ENCODE results near the gene HMOX2. TPM values are rescaled to one million over a fixed set of nuclear protein-coding genes. Genes with fewer than 3 reads are reported as not detected.

HMOX2 gene
- total RNA-seq, 1 experiment from 2014 or later: 42.6 TPM

DNA sequence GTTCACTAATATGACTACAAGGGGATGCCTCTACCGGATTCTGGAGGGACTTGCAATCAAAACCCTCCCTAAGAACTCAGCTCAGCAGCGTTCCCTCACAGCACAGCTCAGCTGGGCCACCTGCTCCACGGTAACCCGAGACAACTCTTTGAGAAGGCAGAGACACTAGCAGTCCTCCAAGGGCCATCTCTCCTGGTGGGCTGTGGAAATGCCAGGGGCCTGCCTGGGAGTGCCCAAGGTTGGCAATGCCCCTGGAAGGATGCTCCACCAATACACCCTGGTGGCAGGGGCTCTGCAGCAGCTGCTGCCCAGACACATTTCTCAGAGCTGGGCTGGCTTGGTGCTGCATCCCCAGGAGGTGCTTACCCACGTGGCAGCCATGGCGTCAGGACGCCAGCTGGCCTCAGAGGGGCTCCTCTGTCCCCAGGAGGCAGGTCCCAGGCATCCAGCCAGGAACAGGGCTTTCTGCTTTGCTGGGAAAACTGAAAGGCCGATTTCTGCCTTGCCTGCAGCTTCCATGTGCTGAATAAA, 45.9 kb downstream of the HMOX2 start (continued):
- TF ChIP-seq TP53 (CRISPR knock-in tag; IDR thresholded peaks at IDR 0.05) (no peak), NR2C2 (CRISPR knock-in tag; IDR thresholded peaks at IDR 0.05) (no peak)

DNA sequence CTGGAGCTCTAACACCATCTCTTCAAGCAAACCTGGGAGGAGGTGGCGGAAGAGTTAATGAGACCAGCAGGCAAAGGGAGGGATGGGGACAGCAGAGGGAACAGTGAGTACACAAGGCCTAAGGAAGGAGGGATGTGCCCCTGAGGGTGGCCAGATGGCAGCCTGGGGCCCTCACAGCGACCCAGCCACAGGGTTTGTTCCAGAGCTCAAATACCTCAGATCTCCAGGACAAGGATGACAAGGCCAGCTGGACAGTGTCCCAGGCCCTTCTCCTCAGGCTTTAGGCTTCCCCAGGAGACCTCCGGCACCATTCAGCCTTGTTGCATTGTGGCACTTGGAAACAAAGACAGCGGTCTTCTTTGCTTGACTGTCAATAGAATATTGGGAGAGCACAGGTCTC, 47.5 kb downstream of the HMOX2 start:
- no peak for TF ChIP-seq SMAD3 (CRISPR knock-in tag; IDR thresholded peaks at IDR 0.05; ENCODE audit: borderline replicate concordance)
- TF ChIP-seq, protein P1, sequence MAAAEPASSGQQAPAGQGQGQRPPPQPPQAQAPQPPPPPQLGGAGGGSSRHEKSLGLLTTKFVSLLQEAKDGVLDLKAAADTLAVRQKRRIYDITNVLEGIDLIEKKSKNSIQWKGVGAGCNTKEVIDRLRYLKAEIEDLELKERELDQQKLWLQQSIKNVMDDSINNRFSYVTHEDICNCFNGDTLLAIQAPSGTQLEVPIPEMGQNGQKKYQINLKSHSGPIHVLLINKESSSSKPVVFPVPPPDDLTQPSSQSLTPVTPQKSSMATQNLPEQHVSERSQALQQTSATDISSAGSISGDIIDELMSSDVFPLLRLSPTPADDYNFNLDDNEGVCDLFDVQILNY (CRISPR knock-in tag; IDR thresholded peaks at IDR 0.05): no peak
- no peak for TF ChIP-seq SMAD4 (CRISPR knock-in tag; IDR thresholded peaks at IDR 0.05)
- TF ChIP-seq, protein P2, sequence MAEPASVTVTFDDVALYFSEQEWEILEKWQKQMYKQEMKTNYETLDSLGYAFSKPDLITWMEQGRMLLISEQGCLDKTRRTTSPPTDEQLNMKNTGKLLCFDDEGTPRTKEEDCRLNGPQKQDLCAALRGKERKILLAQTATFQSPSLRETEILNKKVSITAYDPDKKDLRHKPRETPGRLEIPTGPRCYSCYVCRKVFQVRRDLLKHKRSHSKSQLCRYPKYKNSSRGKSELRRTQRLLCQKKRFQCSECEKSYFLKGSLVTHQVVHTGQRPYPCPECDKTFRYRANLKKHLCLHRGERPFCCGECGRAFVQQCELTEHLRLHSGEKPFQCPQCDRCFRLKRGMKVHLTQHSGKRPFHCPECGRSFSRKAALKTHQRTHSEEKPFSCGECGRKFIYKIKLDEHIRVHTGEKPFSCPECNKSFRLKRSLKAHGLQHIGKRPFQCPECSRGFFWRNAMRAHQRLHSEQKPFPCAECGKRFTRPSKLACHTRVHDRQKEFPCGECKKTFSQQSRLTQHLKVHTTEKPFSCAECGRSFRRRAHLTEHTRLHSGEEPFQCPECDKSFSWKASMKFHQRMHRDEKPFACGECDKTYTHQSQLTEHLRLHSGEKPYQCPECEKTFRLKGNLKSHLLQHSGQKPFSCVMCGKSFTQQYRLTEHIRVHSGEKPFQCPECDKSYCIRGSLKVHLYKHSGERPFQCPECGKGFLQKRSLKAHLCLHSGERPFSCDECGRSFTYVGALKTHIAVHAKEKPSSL (CRISPR knock-in tag; conservative IDR thresholded peaks at IDR 0.05): no peak
- no peak for TF ChIP-seq KAT7 (CRISPR knock-in tag; IDR thresholded peaks at IDR 0.05; ENCODE audit: borderline replicate concordance)
- TF ChIP-seq FOXP1 (CRISPR knock-in tag; IDR thresholded peaks at IDR 0.05; ENCODE audit: borderline replicate concordance): no peak
- no peak for TF ChIP-seq NFATC4 (CRISPR knock-in tag; IDR thresholded peaks at IDR 0.05)
- TF ChIP-seq OVOL2 (CRISPR knock-in tag; IDR thresholded peaks at IDR 0.05; ENCODE audit: borderline replicate concordance): no peak
- TF ChIP-seq, protein P3, sequence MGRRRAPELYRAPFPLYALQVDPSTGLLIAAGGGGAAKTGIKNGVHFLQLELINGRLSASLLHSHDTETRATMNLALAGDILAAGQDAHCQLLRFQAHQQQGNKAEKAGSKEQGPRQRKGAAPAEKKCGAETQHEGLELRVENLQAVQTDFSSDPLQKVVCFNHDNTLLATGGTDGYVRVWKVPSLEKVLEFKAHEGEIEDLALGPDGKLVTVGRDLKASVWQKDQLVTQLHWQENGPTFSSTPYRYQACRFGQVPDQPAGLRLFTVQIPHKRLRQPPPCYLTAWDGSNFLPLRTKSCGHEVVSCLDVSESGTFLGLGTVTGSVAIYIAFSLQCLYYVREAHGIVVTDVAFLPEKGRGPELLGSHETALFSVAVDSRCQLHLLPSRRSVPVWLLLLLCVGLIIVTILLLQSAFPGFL (CRISPR knock-in tag; IDR thresholded peaks at IDR 0.05; ENCODE audit: borderline replicate concordance): no peak
- TF ChIP-seq, protein P4, sequence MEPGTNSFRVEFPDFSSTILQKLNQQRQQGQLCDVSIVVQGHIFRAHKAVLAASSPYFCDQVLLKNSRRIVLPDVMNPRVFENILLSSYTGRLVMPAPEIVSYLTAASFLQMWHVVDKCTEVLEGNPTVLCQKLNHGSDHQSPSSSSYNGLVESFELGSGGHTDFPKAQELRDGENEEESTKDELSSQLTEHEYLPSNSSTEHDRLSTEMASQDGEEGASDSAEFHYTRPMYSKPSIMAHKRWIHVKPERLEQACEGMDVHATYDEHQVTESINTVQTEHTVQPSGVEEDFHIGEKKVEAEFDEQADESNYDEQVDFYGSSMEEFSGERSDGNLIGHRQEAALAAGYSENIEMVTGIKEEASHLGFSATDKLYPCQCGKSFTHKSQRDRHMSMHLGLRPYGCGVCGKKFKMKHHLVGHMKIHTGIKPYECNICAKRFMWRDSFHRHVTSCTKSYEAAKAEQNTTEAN (CRISPR knock-in tag; IDR thresholded peaks at IDR 0.05): no peak
- no peak for TF ChIP-seq ZBTB21 (CRISPR knock-in tag; IDR thresholded peaks at IDR 0.05; ENCODE audit: borderline replicate concordance)
- no peak for TF ChIP-seq NR2C2 (CRISPR knock-in tag; IDR thresholded peaks at IDR 0.05)
- no peak for TF ChIP-seq GTF2I (CRISPR knock-in tag; conservative IDR thresholded peaks at IDR 0.05)
- no peak for TF ChIP-seq NFYB (CRISPR knock-in tag; conservative IDR thresholded peaks at IDR 0.05; ENCODE audit: low read depth)
- no peak for TF ChIP-seq FOXJ3 (CRISPR knock-in tag; IDR thresholded peaks at IDR 0.05; ENCODE audit: borderline replicate concordance)
- Mint-ChIP-seq H3K27me3 (ENCODE audit: low read depth) (no peaks in the 10 kb centered on the region), H3K27ac (no peak overlapping the region), H3K4me3 (no peak overlapping the region), H3K36me3 (0 out of 2 replicates have a peak, but pooled peaks cover 2% of the 10 kb centered on the region), H3K4me1 (peaks cover 52% of the 10 kb centered on the region), H3K9me3 (no peaks in the 10 kb centered on the region)
- ATAC-seq: no peak
- CTCF ChIA-PET: interaction anchor here (0.7 to 2.4 kb wide), 4 partner anchors 9 to 270 kb away, joined by 3 to 12 read pairs (median 4); no protein-coding TSS in a partner anchor
- POLR2A ChIA-PET: interaction anchor here (1.3 kb wide), 1 partner anchor 15 kb away, joined by 5 read pairs; the partner anchor contains the start of gene CDIP1
- no peak for DNase-seq (ENCODE audit: low spot score)

DNA sequence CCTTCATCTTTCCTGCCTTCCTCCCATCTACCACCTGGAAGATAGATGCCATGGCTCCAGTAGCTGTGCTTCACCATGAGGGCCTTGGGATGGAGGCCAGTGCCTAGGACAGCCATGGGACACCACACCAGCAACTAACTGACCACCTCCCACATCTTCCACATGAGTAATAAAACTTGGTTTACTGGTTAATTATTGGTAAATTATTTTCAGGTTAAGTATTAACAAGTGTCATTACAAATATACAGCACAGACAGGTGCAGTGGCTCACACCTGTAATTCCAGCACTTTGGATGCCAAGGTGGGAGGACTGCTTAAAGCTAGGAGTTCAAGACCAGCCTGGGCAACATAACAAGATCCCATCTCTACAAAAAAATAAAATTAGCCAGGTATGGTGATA, 48.4 kb downstream of the HMOX2 start:
- no peaks in the 10 kb centered on the region for H3K9me3 Mint-ChIP-seq
- peaks cover 57% of the 10 kb centered on the region for H3K4me1 Mint-ChIP-seq
- POLR2A ChIA-PET: interaction anchor here (0.6 to 1.3 kb wide), 2 partner anchors 14 to 93 kb away, joined by 3 to 5 read pairs; partner anchors contain the start of gene CDIP1
- H3K4me3 Mint-ChIP-seq: no peak overlapping the region
- CTCF ChIA-PET: interaction anchor here (1.1 to 1.8 kb wide), 3 partner anchors 12 to 271 kb away, joined by 3 to 4 read pairs (median 3); no protein-coding TSS in a partner anchor
- ATAC-seq (no peak), DNase-seq (ENCODE audit: low spot score) (no peak)
- H3K27me3 Mint-ChIP-seq (ENCODE audit: low read depth): no peaks in the 10 kb centered on the region
- 0 out of 2 replicates have a peak overlapping the region, but pooled peaks have one; percentile 25 for H3K27ac Mint-ChIP-seq
- 0 out of 2 replicates have a peak, but pooled peaks cover 2% of the 10 kb centered on the region for H3K36me3 Mint-ChIP-seq
- TF ChIP-seq ZNF317 (CRISPR knock-in tag; IDR thresholded peaks at IDR 0.05; ENCODE audit: borderline replicate concordance, low read depth) (no peak), NR2C2 (CRISPR knock-in tag; IDR thresholded peaks at IDR 0.05) (no peak), ZNF671 (CRISPR knock-in tag; IDR thresholded peaks at IDR 0.05) (no peak), PRRX2 (CRISPR knock-in tag; IDR thresholded peaks at IDR 0.05) (no peak), ZNF232 (CRISPR knock-in tag; IDR thresholded peaks at IDR 0.05) (no peak), FOXP1 (CRISPR knock-in tag; IDR thresholded peaks at IDR 0.05; ENCODE audit: borderline replicate concordance) (no peak)
- TF ChIP-seq, protein P5, sequence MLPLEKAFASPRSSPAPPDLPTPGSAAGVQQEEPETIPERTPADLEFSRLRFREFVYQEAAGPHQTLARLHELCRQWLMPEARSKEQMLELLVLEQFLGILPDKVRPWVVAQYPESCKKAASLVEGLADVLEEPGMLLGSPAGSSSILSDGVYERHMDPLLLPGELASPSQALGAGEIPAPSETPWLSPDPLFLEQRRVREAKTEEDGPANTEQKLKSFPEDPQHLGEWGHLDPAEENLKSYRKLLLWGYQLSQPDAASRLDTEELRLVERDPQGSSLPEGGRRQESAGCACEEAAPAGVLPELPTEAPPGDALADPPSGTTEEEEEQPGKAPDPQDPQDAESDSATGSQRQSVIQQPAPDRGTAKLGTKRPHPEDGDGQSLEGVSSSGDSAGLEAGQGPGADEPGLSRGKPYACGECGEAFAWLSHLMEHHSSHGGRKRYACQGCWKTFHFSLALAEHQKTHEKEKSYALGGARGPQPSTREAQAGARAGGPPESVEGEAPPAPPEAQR (CRISPR knock-in tag; IDR thresholded peaks at IDR 0.05): no peak
- TF ChIP-seq, protein P6, sequence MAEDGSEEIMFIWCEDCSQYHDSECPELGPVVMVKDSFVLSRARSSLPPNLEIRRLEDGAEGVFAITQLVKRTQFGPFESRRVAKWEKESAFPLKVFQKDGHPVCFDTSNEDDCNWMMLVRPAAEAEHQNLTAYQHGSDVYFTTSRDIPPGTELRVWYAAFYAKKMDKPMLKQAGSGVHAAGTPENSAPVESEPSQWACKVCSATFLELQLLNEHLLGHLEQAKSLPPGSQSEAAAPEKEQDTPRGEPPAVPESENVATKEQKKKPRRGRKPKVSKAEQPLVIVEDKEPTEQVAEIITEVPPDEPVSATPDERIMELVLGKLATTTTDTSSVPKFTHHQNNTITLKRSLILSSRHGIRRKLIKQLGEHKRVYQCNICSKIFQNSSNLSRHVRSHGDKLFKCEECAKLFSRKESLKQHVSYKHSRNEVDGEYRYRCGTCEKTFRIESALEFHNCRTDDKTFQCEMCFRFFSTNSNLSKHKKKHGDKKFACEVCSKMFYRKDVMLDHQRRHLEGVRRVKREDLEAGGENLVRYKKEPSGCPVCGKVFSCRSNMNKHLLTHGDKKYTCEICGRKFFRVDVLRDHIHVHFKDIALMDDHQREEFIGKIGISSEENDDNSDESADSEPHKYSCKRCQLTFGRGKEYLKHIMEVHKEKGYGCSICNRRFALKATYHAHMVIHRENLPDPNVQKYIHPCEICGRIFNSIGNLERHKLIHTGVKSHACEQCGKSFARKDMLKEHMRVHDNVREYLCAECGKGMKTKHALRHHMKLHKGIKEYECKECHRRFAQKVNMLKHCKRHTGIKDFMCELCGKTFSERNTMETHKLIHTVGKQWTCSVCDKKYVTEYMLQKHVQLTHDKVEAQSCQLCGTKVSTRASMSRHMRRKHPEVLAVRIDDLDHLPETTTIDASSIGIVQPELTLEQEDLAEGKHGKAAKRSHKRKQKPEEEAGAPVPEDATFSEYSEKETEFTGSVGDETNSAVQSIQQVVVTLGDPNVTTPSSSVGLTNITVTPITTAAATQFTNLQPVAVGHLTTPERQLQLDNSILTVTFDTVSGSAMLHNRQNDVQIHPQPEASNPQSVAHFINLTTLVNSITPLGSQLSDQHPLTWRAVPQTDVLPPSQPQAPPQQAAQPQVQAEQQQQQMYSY (CRISPR knock-in tag; IDR thresholded peaks at IDR 0.05): no peak

All from WTC11 (cell line).